Suppressor macrophage treated with lipopolysaccharide for 1 hour (primary cell): ENCODE data around the gene C1orf141.
"Not testable (repeated sequence)": the region's sequence is repeated elsewhere in the genome, so short reads cannot be mapped to it uniquely, and the experiment has no call there.

Experiments used
- DNase-seq, 3 donors: peaks; one replicate each; pipeline ENCODE4 v3.0.0-alpha.2; 2020 to 2022

C1orf141 gene

DNA sequence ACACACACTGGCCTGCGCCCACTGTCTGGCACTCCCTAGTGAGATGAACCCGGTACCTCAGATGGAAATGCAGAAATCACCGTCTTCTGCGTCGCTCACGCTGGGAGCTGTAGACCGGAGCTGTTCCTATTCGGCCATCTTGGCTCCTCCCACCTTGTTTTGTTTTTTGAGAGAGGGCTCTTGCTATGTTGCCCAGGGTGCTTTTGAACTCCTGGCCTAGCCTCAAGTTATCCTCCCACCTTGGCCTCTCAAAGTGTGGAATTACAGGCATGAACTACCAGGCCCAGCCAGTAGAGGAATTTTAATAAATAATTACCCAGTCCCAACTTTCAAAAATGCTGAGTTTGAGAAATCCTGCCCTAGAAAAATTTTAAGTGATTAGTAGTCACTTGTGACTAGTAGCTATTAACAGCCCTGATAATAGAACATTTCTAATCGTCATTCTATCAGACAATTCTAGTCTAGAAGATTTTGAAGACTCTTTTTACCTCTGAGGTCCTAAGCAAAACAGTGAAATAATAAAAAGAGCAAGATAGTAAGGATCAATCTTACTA, 49.9 kb downstream of the C1orf141 start:
- no peak for DNase-seq

DNA sequence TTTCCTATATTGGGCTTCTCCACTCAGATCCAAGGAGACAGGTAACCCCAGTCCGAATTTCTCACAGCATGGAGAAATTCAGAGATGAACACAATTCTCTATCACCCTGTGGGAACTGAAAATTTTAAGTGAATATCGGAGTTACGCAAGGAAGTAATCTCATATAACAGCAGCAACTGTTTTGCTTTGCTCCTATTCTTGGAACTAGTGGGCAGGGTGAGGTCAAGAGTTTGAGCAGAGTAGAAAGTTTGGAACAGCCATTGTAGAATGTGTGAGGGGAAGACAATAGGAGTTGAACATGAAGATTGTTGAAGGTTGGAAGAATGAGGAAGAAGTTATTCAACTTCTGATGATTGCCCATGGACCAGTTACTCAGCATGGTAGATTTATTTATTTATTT, 56.5 kb downstream of the C1orf141 start:
- DNase-seq, result no peak

DNA sequence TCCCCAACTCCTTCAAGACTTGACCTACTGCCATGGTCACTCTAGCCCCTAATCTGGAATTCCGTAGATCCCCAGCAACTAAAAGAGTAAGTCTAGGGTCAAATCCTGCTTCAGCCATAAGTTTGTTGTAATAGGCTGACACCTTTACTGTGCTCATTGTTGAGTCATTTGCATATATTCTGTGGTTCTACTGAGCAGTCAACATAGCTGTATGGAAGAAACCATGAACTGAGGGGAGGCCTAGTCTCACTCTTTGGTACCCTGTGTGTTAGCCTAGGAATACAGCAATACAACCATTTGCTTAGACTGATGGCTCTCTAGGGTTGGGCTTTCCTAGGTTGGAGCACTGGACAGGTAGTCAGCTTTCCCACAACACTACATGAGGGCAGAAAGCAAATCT, 57.2 kb downstream of the C1orf141 start:
- DNase-seq, result no peak

DNA sequence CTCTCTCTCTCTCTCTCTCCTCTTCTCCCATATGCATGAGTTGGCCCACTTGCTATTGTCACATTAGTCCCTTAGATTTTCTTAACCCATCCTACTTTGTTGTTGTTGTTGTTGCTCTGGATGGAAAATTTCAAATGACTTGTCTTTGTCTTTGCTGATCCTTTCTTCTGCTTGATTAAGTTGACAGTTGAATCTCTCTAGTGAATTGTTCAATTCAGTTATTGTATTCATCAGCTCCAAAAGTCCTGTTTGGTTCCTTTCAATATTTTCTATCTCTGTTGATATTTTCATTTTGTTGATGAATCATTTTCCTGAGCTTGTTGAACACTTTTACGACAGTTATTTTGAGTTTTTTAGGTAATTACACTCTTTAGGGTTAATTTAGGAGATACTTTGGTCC, 62.0 kb downstream of the C1orf141 start:
- DNase-seq, result no peak

DNA sequence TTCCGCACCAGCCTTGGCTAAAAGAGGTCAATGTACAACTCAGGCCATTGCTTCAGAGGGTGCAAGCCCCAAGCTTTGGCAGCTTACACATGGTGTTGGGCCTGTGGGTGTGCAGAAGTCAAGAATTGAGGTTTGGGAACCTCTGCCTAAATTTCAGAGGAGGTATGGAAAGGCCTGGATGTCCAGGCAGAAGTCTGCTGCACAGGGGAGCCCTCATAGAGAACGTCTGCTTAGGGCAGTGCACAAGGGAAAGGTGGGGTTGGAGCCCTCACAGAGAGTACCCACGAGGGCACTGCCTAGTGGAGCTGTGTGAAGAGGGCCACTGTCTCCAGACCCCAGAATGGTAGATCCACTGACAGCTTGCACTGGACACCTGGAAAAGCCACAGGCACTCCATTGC, 67.1 kb downstream of the C1orf141 start:
- DNase-seq, result not testable (repeated sequence)

DNA sequence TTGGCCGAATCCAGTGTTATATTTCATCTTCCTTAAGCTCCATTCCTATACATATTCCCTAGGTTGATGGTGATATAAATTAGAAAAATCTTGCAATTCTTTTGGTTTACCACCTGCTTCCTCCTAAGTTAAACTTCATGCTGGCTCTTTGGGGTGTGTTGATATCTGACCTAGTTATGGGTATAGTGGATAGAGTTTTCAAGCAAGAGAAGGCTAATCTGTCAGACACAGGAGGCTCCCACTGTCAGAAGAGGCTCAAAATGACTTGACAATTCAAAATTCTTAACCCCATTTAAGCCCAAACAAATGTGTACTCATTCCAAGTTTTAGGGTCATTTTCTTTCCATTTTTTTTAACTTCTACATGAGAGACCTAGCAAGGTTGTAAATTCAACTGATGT, 72.4 kb downstream of the C1orf141 start:
- no peak for DNase-seq

DNA sequence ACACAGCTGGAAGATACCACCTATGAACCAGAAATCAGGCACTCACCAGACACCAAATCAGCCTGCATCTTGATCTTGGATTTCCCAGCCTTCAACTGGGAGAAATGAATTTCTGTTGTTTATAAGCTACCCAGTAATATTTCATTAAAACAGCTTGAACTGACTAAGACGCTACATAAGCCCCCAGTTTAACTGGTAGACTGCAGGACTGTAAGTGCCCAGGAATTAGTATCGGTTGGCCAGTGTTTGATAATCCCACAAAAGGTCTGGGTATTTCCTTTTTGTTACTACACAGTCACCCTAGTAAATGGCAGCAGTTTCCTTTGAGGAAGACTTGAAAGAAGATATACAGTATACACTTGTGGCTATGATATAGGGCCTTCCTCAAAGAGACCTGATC, 73.5 kb downstream of the C1orf141 start:
- no peak for DNase-seq

DNA sequence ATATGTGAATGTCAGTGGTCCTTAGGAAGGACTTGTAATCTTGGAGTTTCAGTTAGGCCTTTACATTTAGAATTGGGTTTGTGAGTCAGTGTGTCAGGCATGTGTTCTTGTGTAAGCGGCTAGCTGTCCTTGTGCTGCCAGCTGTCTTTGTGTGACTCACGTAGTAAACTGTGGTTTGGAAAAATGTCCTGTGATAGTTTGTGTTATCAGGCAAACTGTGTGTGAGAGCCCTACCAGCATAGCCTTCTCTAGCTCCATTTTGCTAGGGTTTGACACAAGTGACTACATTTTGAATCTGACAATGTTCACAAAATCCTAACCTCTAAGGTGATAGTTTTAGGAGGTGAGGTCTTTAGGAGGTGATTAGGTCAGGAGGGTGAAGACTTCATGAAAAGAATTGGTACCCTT, 74.0 kb downstream of the C1orf141 start:
- DNase-seq, result peak; percentile 14 to 32 (median 24)

DNA sequence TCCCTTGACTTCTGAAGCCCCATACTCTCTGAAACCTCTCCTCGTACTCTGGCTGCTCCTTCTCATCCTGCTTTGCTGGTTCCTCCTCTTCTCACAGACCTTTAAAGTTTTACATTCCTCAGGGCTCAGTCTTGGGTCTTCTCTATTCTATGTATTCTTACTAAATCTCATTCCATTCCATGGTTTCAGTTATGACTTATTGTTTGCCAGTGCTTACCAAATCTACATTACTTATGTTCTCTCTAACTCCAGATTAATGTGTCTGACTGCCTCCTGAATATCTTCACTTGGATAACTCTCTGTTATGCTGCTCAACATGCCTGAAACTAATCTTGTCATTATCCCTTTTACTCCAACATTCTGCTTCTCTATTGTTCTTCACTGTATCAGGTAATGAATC, 75.4 kb downstream of the C1orf141 start:
- DNase-seq, result no peak

DNA sequence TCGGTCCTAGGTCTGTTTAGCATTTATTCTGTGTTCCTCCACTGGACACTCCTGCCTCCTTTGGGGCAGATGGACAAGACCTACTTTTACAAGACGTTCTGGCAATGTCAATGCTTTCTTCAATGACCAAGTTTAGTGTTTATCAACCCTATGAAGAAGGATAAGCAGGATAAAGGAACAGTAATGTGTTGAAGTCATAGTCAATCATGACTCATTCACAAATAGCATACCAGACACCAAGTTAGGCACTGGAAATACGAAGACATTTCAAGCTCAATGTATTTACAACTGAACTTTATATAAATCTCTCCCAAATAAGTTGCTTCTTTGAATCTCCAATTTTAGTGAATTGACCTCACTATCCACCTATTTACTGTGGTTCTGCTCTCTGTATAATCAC, 76.0 kb downstream of the C1orf141 start:
- no peak for DNase-seq

DNA sequence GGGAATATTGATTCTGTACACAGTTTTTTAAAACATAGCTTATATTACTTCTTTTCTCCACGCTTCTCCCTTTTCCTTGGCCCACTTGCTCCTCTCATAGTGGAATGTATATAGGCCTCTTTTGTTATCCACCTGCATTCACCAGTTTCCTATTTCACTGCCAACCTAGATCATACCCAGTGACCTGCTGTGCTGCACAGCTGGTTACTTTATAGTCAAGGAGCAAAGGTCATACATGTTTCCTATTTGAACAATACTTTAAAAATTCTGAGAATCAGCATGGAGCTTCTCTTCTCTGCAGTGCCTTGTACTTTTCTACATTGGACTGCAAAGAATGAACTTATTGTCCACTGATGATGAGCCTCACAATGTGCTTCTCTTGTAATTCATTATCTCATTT, 76.5 kb downstream of the C1orf141 start:
- DNase-seq, result no peak

DNA sequence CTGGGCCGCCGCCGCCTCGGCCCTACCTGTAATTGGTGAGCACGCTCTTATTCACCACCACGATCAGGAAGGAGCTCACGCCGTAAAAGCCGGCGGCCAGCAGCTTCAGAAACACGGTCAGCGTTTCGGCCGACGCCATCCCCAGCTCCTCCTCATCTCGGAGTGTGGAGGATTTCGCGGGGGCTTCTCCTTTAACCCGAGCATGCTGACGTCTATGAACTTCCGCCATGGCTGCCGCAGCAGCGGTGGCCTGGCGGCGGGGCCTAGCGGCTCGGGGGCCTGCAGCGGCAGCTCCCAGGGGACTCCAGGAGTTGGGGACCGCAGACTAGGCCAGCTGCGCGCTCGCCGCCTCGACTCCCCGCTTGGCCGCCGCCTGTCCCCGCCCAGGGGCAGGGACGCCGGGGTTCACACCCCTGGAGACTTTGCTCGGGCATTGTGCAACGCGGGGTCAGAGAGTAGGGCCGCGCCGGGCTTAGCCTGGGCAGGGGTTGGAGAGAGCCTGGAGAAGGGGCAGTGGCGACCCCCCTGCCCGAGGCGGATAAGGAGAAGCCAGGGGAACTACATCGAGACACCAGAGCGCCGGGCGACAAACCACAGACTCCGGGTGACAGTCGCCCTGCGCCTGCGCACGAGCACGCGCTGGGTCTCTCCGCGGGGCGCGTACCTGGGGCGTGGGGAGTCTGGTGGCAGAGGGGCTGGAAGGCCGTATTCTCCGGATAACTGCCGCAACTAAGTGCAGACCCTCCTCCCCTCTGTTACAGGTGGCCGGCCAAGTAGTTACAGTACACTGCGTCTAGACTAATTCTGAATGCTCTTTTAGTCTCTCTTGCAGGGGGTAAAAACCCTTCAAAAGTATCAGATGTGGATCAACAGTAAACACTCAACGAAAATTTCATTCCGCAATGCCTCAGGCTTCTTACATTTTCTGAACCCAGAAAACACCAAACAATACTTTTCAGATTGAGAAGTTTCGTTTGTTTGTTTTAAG, 80.7 kb downstream of the C1orf141 start, which contains the start of gene SLC35D1:
TSS of gene SLC35D1 (minus strand) at position 364 of the 988 bp plus-strand sequence. CDS start at position 229, 135 bp downstream.
- peak; percentile 70 to 80 (median 71) for DNase-seq

DNA sequence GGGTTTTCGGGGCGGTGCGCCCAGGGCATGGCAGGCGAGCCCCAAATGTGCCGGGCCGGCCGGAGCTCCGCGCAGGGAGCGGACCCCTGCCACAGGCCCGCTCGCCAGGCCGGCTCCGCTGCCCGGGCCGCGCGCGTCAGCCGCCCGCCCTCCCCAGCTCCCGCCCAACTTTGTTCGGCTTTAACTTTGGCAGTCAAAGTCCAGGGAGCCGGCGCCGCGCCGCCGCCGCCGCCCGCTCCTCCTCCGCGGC, 81.3 kb downstream of the C1orf141 start:
- DNase-seq, result peak; percentile 35 to 70 (median 53)

DNA sequence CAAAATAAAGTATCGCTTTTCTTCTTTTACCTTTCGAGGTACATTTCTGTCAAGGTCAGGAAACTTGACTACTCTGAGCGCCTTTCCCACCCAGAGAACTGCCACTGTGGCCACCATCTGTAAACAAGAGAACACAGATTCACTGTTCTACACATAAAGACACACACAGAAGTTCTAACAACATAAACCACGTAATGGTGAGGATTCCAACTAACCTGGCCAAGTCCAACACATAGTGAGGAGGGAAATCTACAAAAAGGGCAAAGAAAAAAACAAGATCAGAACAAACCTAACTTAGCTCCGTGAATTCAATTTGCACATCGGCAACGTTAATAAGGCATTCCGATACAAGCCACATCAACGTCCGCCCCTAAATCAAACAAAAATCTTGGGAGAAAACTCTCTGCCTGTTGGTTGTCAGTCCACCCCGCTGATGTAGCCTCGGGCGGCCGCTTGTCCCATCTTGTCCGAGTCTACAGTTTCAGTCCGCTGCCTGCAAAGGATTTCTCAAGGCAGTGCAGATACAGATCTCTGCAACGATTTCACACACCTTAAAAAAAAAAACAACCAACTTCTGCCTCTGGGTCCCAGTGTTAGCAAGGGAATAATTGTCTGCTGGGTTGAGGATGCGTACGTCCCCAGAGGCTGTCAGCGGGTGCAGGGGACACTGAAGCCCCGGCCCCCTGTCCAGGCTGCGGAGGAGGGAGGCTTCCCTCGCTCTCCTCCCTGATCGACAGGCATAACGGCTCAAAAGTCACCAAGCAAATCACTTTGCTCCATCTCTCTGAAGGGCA, 81.8 kb downstream of the C1orf141 start:
- peak; percentile 23 to 37 (median 27) for DNase-seq

DNA sequence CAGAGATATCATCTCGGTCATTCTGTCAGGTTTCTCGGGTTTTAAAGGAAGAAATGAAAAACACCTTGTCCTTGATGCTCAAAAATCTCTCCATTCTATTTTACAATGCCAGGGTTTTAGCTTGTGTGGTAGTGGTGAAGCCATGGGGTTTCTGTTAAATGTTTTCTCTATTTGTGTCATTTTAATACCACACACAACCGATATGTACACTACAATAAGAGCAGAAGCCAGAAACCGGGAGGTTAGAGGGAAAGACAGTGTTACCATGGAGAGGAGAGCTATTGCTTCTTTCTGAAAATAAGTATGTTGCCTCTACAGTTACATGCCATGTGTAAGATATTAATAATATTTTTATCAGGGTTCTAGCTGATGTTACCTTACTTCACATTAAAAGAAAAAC, 83.6 kb downstream of the C1orf141 start:
- no peak for DNase-seq

DNA sequence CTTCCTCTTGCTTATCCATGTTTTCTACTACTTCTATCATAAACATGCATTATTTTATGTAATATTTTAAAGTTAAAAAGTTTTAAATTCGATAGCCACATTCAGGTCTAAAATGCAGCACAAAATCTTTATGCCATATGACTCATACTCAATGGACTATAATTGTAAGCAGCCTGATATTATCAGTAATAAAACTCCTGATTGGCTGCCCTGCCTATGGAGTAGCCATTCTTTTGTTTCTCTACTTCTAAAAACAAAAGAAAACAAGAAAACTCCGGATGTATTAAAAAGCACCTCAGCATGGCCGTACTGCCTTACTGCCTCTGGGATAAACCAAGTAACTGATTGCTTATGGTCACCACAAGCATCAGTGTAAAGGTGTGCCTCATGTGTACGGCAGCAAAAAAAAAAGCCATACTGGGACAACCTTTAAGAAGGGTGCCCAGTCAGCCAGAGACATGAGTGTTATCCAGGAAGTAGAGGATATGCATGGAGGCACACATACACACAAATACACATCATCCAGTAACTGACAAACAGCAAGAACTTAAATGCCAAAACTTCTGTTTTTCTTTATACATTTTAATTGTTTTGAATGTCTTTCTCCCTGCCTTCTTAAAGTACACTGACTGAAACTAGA, 90.0 kb downstream of the C1orf141 start:
- DNase-seq, result no peak

DNA sequence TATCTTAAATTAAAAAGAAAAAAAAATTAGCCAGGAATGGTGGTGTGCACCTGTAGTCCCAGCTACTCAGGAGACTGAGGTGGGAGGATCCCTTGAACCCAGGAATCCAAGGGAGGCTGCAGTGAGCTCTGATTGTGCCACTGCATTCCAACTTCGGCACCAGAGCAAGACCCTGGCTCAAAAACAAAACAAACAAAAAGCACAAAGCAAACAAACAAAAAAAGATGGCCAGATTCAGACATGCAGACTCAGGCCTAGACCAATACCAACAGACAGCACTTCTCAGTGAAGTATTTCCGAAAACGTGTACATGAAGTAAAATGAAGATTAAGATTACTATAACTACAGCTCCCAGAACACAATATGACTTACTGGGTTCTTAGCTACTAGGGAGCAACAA, 91.4 kb downstream of the C1orf141 start:
- no peak for DNase-seq
